GM19240 (cell line): ENCODE measurements around the gene STMN1.
A peak's percentile ranks its signal among the peaks of the same experiment; 100 is the strongest.

Experiments used
- DNase-seq: peaks from one replicate; pipeline ENCODE4 v3.0.0; 2011; ENCODE audit warnings: low spot score; ENCODE audit not compliant: insufficient read length

STMN1 gene

DNA sequence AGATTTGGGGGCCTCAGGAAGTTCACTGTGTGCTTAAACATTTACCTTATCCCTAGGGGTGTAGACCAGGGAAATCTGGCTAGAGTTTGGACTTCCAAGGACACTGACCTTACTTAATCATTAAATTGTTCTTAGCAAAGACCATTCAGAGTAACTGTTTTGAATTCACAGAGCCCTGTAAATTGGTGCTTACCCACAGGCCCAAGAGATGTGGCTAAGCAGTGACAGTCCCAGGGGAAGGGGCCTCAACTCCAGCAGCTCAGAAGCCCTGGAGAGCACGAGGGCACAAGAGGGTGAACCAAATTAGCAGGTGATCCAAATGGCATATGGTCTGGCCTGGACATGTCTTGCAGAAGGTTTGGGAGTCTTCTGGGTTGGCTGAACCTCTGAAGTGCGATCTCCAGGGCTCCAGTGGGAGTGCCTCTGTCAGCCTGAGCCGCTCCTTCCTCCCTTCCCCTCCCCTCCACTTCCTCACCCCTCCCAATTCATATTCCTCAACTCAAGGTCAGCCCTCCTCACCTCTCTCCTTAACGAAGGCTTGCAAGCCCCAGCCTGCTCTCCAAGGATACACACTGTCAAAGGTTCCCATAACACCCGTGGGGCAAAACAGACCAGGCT lies 35.0 kb downstream of the STMN1 start:
- no peak for DNase-seq

GRCh38 chr1:25870614-25871013 lies 35.6 kb downstream of the STMN1 start:
- no peak for DNase-seq

DNA sequence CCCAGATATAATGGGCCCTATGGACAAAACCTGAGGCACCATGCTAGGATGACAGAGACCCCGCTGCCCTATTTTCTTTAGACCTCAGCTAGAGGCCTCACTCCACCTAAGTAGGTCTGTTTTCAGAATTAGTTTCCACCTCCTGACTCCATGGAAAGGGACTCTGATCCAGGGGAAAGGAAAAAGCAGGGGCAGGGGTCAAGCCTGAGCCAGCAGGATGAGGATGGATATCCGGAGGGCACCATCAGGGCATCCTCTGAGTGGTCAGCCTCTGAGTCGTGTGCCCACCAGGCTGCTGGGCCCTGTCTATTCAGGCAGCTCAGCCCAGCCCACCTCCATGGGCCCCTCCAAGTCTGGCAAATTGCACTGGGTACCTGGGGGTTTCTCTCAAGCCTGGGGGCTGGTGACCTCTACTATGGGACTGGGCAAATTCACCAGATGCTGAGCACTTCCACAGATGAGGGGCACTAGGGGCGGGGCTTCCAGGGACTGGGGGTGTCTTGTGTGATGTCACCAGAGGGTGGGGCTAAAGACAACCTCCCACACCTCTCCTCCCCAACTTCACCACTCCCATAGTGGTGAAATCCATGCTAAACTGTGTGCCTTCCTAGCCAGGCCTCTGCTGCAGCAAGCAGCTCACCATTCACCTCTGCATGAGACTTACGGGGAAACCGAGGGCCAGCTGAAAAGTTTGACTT lies 36.2 kb downstream of the STMN1 start:
- no peak for DNase-seq

GRCh38 chr1:25867210-25867991 lies 38.8 kb downstream of the STMN1 start:
- DNase-seq, result no peak

- no peak for DNase-seq
Observed at GRCh38 chr1:25866288-25866687, 39.9 kb downstream of the STMN1 start.

DNA sequence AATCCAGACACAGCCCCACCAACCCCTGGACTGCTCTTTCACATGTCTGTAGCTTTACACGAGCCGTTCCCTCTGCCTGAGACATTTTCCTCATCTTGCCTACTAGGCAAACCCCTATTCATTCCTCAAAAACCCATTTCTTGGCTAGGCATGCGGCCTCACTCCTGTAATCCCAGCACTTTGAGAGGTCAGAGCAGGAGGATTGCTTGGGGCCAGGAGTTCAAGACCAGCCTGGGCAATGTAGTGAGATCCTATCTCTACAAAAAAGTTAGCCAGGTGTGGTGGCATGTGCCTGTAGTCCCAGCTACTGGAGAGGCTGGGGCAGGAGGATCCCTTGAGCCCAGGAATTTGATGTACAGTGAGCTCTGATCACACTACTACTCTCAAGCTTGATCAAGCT lies 41.8 kb downstream of the STMN1 start:
- no peak for DNase-seq

- no peak for DNase-seq
Observed at GRCh38 chr1:25863486-25864262, 42.5 kb downstream of the STMN1 start.

GRCh38 chr1:25862785-25863485 lies 43.3 kb downstream of the STMN1 start:
- DNase-seq, result no peak

GRCh38 chr1:25861316-25862286 lies 44.6 kb downstream of the STMN1 start:
- no peak for DNase-seq

DNA sequence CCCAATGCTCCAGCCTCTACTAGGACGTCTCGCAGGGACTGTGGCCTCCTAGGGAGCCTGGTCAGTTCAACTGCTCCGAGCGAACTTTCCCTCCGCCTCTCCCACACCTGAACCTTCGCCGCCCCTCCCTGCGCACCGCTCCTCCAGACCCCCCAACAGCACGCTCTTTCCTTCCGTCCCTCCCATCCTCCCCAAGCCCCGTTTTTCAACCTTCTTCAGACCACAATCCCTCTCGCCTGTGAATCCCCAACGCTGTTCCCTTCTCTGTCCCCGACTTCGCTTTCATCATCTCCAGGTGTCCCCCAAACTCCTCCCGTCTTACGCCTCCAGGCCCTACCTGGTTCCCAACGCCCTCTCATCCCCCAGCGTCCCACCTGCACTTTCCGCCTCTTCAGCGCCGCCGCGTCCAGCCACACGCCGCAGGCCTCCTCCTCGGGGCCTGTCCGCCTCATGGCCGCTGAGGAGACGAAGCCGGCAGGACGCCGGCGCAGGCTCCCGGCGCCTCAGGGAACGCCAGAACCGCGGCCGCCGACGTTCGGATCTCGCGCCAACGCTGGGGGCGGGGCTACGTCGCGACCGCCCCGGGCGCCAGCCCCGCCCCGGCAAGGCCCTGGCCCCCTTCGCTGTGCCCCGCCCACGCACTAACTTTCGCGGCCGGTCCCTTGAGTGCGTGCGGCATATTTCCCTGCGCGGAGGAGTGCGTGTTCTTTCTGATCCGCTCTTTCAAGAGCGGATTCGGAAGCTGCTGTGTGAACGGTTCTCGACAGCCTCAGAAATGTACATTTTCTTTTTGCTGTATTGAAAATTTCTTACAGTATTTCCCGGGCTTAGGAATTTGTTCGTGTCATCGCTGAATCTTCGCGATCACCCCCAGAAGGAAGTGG lies 47.1 kb downstream of the STMN1 start, which contains the start of gene AUNIP:
Gene AUNIP, minus strand, starts transcription at position 552 of the 884 bp plus-strand sequence. Its CDS starts 100 bp downstream, at position 452.
- peak; percentile 93 for DNase-seq

DNA sequence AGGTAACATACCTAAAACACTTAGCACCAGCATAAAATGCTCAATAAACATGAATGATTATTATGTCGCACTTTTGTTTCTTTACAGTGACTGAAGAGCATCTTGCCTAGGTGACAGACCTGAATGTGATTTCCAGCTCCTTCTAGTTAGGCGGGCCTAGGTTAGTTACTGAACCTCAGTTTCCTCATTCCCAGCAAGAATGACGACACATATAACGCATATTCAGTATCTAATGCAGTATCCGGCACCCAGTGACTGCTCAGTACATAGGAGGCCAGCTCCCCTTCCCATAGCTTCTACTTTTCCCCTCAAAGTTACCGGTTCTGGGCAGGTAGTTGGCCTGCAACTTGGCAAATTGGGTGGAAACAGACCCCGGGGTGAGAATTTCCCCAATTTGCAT lies 47.7 kb downstream of the STMN1 start:
- no peak for DNase-seq

DNA sequence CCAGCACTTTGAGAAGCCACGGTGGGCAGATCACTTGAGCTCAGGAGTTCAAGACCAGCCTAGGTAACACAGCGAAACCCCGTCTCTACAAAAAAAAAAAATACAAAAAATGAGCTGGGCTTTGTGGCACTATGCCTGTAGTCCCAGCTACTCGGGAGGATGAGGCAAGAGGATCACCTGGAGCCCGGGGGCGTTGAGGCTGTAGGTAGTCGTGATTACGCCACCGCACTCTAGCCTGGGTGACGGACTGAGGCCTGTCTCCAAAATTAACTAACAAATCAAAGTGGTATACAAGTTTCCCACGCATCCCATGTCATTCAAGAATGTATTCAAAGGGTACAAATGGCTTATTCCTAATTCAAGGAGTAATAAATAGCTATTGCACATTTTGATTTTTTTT lies 49.4 kb downstream of the STMN1 start:
- DNase-seq, result no peak

- DNase-seq, result no peak
Observed at GRCh38 chr1:25854554-25854953, 51.7 kb downstream of the STMN1 start.
